Skeletal muscle cell (primary cell): ENCODE results near the gene HBS1L.

Experiments
- DNase-seq: peaks from one replicate; pipeline ENCODE4 v3.0.0-alpha.2; 2010; ENCODE audit warnings: low read depth
- H3K4me3 ChIP-seq: 2 replicates; pipeline ENCODE4 v1.5.1; 2011; ENCODE audit warnings: low read depth, mild to moderate bottlenecking, control low read depth, low read length, moderate library complexity

The HBS1L gene

DNA sequence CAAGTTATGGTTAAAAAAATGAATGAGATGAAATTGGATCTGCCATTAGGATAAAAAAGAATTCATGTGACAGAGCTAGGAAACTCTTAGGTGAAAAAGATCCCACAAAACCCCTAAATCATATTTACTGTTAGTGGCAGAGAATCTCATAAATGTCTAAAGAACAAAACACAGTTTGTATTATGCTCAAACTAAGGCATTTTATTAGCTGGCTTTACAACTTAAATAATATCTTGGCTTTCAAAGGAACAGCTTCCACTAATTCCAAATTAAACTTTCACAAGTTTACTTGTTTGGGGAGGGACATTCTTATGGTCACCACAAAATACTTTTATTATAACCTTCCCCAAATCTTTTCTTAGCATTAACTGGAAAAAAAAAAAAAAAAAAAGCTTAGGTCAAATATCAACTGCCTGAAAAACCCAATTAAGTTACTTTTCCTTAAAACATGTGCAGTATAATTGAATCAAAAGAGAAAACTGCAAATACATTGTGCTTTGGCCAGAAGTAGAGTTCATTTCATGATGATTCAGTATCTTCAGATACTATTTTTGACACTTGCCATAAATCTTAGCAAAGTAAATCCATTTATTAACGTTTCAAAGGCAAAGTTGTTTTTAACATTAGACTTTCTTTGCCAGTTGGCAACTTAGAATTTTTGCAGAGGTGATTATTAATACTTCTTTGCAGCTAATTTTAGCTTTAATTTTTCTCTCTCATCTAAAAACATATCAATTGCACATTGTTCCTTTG is 90.0 kb downstream of the HBS1L start:
- H3K4me3 ChIP-seq, result no peak overlapping the region
- DNase-seq, result no peak

DNA sequence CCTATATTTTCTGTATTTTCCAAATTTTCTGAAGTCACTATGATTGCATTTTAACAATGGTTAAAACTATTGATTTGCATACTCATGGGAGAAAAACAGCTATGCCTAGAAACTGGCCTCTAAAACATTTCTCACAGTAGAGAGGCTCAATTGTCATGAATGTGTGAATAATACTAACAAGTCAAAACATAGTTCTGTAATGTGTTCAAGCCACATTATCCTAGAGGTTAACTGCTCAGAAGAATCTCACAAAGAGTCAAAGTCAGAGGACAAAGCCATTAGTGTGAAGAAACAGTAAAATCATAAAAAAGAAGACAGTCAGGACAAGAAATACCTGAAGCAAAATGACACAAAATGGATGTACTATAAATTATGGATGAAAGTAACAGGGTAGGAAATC is 92.2 kb downstream of the HBS1L start:
- DNase-seq, result no peak
- no peak overlapping the region for H3K4me3 ChIP-seq

DNA sequence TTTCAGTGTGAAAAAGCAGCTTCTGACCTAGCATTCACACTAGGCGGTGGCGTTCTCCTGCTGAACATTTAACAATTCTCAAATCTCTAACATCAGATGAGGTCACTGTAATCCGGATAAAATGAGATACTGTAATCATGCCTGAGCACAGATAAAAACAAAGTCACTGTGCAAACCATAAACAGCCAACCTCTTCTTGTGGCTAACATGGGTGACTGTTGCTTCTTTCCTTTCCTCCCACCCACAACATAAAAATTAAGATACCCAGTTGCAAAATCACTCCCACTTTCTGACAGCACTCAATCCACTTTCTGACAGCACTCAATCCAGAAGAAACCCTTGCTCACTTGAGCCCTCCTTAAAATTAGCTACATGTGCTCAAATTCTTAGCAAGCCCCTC is 93.3 kb downstream of the HBS1L start:
- no peak for DNase-seq
- H3K4me3 ChIP-seq, result no peak overlapping the region

DNA sequence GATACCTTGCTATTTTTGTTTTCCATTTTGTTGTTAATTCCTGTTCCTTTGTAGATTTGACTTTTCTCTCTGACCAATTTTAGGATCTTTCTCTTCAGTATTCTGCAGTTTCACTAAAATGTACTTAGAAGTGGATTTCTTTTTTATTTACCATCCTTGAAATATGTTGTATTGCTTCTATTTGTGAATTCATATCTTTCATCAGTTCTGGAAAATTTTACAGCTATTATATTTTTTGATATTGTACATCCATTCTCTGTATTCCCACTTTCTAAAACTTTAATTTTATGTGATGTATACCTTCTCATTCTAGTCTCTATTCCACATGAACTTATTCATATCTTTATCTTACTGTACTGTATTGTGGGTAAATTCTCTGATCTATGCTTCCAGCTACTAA is 95.0 kb downstream of the HBS1L start:
- DNase-seq, result no peak
- H3K4me3 ChIP-seq, result no peak overlapping the region

DNA sequence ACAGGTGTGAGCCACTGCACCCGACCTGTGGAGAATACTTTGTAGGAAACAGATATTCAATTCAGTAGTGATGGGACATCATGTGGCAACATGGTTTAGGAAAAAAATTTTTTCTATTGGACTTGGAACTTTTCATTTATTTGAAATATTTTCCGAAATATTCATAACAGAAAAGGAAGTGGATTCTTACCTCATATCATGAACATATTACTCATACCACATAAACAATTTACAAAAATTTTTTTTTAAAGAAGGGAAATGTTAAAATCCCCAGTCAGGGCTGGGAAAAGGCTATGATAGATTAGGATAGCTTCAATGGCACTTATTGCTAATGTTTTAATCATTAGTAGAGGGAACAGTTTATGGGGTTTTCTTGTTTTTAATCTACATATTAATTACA is 97.9 kb downstream of the HBS1L start:
- DNase-seq, result no peak
- H3K4me3 ChIP-seq, result no peak overlapping the region

DNA sequence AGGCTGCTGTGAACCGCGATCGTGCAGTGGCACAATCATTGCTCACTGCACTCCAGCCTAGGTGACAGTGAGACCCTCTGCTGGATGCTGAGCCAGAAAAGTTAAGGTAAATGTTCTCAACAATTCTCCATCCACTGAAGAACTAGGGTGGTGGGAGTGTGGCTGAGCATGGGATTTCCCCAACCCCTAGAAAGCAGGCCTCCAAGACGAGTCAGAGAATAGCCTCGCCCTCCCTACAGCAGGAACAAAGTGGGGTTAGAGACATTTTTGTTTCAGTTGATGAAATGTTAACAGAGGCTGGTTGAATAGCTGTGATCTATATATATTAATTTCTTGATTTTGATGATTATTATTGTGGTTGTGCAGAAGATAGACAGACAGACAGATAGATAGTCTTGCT is 98.6 kb downstream of the HBS1L start:
- no peak overlapping the region for H3K4me3 ChIP-seq
- DNase-seq, result no peak

DNA sequence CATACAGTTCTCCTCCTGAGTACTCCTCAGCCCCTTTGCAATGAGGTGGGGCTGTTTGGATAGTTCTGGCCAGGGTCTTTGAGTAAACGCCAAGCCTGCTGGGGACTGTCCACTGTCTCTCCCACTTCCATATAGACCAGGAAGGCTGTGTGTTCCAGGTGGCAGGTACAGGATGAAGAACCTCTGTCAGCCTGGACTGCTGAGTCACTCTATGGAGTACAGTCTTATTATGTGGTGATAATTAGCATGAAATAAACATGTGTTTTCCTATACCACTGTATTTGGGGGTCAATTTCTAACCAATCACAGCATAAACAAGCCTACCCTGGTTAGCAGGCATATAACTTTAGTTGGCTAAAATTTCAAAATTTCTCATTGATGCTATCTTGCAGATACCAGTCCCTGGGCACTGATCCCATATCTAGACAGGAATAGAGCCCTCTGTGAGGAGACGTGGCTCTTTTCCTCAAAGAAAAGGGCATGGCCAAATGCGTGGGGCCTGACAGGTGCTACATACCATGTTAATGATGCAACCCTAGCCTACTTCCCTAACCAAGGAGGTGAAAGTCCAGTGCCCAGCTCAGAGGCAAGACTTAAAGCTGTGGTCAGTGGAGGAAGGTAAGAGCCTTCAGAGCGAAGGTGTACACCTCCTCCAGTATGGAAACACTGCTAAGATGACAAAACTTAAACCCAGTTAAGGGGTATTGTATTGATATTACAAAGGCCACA is 100.2 kb downstream of the HBS1L start:
- DNase-seq, result no peak
- no peak overlapping the region for H3K4me3 ChIP-seq

DNA sequence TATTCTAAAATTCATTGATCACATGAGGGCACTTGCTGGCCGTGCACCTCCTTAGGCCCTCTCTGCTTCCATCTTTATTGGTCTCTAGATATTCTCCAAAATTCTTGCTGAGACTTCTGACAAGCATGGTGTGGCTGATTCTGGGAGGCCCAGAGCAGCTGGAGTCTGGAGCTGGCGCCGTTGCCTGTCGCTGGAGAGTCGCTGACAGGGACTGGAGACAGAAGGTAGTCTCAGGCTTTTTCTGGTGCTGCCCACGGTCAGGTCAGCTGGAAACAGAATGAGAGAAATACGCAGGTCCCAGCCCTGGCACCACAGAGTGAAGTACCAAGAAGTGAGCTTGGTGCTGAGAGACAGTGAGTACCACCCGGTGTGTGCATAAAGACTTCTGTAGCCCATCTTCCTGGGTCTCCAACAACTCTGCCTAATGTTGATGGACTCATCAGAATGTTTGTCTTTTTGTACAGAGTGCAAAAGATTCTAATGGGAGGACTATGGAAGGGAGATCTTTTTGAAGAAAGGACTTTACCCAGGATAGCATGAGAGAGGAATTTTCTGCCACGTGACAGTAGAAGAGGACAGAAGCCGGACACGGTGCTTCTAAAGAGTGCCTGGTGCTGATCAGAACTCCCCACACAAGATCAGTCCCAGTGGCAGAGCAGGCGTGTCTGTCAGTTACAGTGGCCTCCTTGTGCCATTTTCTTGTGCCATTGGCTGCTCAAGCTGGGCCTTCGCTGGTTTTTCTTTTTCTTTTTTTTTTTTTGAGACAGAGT is 102.9 kb downstream of the HBS1L start:
- no peak for DNase-seq
- no peak overlapping the region for H3K4me3 ChIP-seq

DNA sequence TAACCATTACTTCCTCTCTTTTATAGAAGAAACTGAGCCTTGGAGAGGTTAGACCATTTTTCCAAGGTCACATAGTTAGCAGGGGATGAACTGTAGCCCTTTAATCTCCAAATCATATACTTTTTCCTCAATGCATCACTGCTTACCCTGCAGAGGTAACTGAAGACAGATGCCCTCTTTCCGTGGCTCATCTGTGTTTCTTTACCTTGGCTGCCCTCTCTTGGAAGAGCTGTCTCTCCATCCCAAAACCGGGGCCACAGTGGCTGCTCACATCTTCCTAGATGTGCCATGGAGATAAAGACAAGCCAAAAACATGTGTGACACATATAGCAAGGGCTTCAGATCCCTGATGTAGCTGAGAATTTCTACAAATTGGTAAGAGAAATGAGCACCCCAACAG is 104.1 kb downstream of the HBS1L start:
- DNase-seq, result no peak
- no peak overlapping the region for H3K4me3 ChIP-seq

DNA sequence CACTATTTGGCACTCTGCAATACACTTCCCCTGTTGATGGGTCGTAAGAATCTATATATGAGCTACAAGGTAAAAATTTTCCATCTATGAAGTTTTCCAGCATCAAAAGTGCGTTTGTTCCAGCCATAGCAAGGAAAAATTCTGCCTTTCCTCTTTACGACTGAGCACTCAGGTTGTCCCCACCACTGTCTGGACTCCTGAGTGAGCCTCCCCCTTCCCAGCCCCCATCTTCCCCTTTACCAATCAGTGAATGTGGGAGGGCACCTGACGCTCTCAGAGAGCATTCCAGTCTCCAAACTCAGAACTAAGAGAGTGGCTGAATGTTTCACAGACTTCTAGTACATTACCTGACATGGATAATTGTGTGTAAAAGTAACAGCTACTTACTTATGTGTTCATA is 104.7 kb downstream of the HBS1L start, which contains the start of gene ALDH8A1:
Gene ALDH8A1 (minus strand): TSS at position 175 of the 400 bp plus-strand sequence. CDS start 48 bp downstream, at position 127.
- DNase-seq, result no peak
- H3K4me3 ChIP-seq, result no peak within 1 kb of the TSS

DNA sequence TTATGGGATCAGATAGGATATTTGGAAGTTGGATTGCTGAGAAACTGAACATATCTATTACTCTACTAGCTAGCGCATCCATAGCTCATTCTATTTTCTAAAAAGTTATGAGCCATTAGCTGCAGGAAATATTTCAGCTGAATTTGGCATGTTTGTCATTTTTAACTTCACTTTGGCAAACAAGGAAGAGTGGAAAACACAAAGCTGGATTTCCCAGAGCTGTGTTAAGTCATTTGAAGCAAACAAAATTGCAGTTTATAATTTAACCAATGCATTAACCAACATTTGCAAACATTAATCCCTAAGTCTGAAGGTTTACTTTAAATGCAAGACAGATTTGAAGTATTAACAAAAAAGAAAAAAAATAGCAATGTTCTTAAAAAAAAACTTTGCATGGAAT is 105.9 kb downstream of the HBS1L start:
- H3K4me3 ChIP-seq, result no peak overlapping the region
- DNase-seq, result no peak

DNA sequence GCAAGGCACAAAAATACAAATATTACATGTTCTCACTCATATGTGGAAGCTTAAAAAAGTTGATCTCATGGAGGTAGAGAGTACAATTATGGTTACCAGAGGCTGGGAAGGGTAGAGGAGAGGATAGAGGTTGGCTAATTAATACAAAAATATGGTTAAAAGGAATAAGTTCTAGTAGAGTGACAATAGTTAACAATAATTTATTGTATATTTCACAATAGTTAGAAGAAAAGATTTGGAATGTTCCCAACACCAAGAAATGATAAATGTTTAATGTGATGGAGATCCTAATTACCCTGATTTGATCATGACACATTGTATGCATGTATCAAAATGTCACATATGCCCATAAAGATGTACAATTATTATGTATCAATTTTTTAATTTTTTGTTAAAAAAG is 106.5 kb downstream of the HBS1L start:
- H3K4me3 ChIP-seq, result no peak overlapping the region
- no peak for DNase-seq

DNA sequence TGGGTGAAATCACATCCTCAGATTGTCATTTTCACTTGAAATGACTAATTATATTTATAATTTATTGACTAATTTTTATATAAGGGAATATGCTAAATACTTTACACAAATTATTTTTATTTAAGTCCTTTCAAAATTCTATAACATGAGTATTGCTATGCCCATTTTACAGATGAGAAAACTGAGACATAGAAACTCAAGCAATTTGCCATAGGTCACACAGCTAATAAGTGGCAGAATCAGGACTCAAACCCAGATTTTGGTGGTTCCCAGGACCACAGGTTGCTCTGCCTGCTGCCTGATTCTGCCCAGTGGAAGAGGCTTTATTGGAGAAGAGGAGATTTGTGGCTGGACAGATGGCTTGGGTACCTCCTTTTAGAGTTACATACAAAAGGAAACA is 109.6 kb downstream of the HBS1L start:
- H3K4me3 ChIP-seq, result no peak overlapping the region
- DNase-seq, result no peak

DNA sequence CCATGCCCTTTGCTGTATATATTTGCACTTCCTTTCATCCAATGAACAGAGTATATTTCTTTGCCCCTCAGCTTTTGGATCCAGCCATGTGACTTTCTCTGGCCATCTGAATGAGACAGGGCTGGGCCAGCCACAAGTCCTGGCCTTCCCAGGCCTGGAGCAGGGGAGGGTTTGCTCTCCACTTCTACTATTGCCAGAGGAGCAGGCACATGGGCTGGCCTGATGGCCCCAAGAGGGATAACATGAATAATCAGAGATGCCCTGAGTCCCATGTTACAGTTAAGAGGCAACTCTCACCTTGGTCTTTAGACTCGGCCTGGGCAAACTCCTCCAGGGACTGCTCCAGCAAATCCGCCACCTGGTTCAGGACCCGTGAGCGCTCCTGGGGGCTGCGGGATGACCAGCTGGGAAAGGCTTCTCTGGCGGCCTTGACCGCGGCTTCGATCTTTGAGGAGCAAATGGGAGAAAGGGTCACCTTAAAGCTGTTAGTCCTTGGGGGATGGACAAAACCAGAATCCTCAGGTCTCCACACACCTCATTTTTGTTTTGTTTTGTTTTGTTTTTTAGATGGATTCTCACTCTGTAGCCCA is 111.0 kb downstream of the HBS1L start:
- no peak overlapping the region for H3K4me3 ChIP-seq
- no peak for DNase-seq

DNA sequence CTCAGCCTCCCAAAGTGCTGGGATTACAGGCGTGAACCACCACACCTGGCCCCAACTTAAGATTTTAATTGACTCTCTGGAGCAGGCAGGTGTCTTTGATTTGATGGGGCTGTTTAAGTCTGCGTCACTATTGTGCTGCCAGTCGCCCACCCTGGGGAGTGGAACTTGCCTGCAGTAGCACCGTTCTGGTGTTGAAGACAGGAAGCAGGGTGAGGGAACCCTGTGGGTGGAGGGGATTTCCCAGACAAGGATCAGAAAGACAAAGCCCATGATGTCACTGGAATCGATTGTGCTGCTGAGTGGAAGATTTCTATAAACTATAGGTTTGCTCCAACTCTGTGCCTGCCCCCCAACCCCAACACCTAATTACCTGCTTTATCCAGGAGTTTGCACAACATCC is 115.7 kb downstream of the HBS1L start:
- DNase-seq, result no peak
- H3K4me3 ChIP-seq, result no peak overlapping the region

DNA sequence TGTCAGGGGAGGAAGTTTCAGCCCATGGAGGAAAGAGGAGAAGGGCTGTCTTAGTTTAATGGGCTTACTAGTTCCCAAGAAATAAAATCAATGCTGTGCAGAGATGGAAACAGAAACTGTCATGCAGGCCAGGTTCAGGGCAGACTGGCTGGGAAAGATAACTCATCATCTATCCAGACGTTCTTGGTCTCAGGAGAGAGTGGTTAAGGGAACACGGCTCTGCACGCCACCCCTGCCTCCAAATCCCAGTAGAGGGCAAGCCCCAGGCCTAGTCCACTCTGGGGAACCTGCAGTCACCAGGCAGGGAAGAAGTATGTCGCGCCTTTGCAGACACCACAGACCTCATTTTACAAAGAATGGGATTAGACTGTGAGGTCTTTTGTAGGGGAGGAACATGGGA is 117.2 kb downstream of the HBS1L start:
- no peak overlapping the region for H3K4me3 ChIP-seq
- no peak for DNase-seq

DNA sequence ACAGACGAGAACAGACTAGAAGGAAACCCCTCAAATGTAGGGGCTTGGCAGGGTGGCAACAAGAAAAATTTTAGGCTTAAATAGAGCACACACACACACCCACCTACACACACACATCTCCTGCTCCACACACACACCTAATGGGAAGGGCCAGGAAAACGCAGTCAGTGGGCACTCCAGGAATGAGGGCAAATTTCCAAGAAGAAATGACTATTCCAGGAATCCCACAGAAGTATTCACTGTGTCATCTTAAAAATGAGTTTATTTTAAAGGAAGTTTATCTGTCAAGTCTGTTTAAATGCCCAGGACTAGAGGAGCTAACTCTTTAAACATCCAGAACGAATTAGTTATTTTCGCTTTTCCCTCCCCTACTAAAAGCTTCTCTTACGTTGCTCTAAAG is 117.7 kb downstream of the HBS1L start:
- no peak overlapping the region for H3K4me3 ChIP-seq
- DNase-seq, result no peak

DNA sequence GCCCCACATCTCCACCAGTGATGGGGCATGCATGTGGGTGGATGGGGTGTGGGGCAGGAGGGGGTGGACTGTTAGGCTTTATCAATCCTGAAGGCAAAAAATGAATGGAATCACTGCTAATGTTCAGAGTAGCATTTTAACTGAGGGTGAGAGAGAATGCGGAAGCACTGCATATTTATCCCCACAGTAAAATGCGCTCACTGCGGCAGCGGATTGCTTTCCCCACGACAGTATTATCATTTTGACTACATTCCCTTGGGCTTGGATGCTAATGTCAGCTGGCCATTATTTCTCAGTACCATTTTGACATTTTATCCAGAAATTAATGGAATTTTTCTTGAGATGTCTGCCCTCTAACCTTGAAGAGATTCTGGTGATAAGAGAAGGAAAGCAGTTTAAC is 118.1 kb downstream of the HBS1L start:
- no peak overlapping the region for H3K4me3 ChIP-seq
- no peak for DNase-seq

DNA sequence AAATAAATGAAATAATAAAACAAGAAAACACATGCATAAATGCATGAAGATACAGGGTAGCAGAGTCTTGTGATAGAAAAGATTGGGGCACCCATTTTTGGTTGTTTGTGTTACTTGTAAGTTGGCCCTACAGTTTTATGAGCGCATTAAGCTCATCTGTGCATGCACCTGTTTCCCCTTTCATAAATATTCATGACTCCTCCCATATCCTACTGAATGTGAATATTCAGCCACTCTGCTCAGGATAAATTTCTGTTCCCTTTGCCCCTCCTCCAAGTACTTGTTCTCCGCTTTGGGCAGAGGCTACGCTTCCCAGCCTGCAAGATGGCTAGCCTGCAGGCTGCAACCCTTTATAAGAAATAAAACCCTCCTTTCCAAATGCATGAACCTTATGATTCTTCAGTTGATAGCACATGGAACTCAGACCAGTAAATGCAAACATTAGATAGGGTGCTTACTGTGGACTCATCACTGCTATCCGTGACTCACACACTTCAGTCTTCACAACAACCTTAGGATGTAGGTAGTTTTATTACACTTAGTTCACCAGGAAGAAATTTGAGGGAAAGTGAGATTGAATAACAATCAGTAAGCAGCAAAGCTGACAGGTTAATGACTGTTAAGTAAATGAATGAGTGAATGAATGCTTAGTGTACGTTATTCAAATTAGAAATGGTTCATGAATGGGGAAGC is 119.7 kb downstream of the HBS1L start:
- DNase-seq, result no peak
- H3K4me3 ChIP-seq, result no peak overlapping the region
